GM19395 (cell line): Measurements from ENCODE around the gene CACNA1B.
"Not testable (repeated sequence)": the region's sequence is repeated elsewhere in the genome, so short reads cannot be mapped to it uniquely, and the experiment has no call there.

Source experiments
- ATAC-seq: cut with Tn5 transposase; IDR thresholded peaks from one replicate; pipeline ENCODE4 v1.9.1; 2021; ENCODE audit warnings: mild to moderate bottlenecking, moderate library complexity; ENCODE audit not compliant: unreplicated experiment

The CACNA1B gene

DNA sequence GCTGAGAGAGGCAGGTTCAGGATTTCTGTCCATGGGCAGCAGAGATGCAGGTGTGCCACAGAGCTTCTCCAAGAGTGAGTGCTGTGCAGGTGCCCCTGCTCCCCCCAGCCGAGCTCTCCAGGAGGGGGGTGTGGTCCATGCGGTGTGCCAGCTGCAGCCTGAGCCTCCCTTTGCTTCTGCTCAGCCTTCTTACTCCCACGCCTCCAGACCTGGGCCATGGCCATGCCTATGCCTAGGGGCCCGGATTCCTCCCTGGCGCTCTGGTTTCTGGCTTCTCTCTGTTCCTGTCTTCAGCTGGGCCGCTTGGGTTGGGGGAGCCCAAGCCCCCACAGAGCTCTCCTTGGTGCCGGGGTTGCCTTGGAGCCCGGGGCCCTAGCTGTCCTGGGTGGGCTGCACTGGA lies 133.3 kb downstream of the CACNA1B start:
- ATAC-seq, result no peak

- no peak for ATAC-seq
Measured at GRCh38 chr9:138011951-138012500, 134.4 kb downstream of the CACNA1B start.

DNA sequence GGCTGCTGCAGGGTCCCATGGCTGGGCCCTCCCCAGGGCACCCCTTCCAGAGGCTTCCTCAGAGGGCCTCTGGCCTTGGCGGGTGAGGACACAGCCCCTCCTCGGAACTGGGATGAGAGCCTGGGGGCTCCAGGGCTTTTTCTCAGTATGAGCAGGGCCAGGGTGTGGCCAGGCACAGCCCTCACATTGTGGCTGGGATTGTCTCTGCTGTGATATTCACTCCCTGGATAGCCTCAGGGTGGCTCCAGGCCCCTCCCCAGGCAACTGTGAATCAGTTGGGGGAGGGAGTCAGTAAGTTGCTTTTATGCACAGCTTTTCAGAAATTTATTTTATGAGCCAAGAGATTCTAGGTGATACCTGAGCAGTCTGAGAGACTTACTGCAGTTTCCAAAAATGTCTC lies 135.7 kb downstream of the CACNA1B start:
- ATAC-seq, result no peak

DNA sequence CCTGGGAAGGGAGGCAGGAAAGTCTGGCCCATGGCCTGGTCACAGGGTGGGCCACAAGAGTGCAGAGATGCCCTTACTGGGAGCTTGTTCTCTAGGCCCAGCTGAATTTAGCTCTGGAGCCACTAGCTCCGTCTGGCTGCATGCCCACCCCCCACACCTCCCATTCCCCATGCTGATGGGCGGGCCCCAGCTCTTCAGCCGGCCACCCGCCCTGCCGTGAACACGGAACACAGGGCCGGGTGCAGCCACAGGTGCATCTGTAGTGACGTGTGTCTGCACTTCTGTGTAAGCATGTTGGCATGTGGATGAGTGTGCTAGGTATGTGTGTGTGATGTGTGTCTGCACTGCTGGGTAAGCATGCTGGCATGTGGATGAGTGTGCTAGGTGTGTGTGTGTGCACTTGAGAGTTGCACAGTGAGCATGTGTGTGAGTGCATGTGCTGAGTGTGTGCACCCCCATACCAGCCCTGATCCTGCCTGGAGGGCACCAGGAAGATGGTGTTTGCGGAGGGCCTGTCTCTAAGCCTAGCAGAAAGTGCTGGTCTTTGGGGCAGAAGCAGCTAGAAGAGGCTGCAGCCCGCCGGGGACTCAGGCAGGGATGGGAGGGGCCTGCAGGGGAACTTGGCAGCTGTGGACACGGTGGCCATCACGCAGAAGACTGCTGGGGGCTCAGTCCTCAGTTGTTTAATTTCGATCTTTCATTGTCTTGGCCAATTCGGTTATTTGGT lies 136.4 kb downstream of the CACNA1B start:
- no peak for ATAC-seq

- no peak for ATAC-seq
Measured at GRCh38 chr9:138014563-138014945, 137.0 kb downstream of the CACNA1B start.

DNA sequence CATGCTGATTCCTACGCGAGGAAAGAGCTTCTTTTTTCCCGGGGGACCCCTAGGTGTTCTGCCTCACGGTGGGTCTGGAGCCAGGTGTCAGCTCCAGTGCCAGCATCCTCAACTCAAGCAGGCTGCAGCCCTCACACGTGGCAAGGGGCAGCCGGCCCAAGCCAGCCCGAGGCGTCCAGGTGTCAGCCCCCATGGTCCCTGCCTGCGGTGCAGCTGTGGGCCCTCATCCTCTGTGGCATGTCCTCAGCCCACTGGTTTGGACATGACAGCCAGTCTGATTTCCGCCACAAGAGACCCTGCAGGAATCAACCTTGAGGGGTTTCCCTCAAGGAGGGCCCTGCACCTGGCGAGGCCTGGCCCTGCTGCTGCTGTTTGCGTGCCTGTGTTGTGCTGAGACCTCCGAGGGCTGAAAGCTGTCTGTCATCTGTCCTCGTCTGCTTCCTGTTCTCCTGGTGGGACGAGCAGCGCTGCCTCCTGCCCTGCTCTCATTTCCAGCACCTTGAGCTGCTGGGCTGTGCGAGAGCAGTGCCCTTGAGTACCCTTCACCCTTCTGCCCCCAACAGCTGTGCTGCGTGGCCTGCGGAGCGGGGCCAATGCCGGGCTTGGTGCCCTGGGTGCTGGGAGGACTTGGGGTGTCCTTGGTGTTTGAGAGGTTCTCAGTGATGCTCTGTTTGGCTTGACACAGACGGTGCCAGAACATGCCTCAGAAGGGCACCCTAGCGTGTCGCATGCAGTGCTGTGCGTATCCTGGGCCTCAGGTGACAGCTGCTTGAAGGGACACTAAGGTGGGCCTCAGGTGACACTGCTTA lies 137.6 kb downstream of the CACNA1B start:
- no peak for ATAC-seq

DNA sequence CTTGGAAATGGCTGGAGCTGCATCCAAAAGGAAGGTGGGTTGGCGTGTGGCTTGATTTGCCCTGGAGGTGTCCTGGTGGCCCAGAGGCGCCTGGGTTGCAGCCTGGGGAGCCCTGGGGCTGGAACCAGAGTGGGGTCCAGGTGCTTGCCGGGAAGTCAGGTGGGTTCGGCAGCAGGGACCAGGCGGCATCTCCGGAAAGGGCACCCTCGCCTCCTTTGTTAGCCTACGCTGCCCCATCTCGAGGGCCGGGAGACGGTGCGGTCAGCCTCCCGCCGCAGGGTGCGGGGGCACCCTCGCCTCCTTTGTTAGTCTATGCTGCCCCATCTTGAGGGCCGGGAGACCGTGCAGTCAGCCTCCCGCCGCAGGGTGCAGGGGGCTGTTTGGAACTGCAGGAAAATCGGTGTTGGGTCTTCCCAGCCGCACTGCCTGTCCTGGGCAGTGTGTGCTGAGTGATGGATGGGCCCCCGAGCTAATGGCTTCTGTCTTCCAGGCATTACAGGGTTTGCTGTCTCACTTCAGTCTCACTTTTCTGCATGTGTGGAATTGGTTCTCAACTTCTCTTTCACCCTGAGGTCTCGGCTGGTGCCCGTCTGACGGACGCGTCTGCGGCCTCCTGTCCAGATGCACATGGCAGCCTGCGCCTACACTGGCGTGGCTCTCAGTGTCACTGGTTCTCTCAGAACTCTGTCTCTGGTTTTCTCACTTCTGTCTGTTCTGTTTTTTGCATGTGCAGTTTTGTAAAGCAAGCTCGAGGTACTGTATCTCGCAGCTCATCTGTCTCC lies 139.0 kb downstream of the CACNA1B start:
- no peak for ATAC-seq

DNA sequence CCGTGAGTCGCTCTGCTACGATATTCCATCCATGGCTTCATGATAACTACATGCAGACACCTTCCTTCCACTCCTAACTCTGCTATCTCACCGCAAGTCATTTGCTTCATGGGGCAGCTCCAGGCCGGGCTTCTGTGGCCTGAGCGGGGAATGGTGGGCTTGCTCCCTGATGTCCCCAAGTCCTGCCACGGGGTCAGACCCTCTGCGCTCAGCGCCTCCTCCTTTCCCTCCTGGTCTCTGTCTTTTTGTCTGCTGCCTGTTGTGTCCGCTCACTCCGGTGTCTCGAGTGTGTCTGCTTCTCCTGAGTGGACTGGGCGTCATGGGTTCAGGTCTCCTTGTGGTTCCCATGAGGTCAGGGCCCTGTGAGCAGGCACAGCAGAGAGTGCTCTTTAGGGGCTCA lies 139.6 kb downstream of the CACNA1B start:
- ATAC-seq, result no peak

GRCh38 chr9:138019514-138019913 lies 141.9 kb downstream of the CACNA1B start:
- not testable (repeated sequence) for ATAC-seq

DNA sequence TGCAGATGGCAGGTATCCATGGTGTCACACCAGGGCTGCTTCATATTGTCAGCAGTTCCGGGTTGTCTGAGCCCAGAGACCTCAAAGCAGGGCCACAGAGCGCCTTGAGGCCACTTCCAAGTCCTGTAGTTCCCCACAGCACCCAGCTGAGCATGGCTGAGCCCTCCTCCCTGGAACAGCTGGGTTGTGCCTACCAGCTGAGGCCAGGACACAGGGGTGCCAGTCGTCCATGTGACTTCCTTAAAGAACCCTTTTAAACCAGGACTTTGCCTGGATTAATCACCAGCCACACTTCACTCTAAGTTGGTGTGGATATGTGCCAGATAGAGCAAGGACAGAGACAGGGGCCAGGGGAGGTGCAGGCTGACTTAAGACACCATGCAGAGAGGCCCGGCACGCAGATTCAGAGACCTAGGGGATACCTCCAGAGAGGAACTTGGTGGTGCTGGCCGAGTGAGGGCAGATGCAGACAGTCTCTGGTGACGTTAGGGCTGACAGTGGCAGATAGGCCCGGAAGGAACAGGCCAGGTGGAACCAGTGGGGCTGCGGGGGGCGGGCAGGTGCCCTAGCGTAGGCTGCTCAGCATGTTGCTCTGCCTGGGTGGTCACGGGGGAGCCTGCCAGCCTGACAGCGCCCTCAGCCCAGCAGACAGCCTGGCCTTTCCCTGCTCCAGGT lies 142.7 kb downstream of the CACNA1B start:
- no peak for ATAC-seq

DNA sequence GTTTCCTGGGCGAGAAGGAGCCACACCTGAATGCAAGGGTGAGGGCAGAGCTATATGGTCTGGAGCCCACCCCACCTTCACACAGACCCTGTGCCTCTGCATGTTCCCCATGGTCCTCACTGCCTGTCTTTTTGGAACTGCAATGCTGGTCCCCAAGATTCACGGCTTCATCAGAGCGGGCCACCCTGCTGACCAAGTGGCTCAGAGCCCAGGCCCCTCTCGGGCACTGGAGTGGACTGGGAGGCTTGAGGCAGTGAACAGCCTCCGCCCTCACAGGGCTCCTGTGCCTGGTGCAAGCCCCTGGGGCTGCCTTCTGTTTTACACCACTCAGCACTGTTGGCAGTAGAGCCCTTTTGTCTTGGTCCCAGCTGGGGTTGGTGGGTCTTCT lies 143.2 kb downstream of the CACNA1B start:
- no peak for ATAC-seq

DNA sequence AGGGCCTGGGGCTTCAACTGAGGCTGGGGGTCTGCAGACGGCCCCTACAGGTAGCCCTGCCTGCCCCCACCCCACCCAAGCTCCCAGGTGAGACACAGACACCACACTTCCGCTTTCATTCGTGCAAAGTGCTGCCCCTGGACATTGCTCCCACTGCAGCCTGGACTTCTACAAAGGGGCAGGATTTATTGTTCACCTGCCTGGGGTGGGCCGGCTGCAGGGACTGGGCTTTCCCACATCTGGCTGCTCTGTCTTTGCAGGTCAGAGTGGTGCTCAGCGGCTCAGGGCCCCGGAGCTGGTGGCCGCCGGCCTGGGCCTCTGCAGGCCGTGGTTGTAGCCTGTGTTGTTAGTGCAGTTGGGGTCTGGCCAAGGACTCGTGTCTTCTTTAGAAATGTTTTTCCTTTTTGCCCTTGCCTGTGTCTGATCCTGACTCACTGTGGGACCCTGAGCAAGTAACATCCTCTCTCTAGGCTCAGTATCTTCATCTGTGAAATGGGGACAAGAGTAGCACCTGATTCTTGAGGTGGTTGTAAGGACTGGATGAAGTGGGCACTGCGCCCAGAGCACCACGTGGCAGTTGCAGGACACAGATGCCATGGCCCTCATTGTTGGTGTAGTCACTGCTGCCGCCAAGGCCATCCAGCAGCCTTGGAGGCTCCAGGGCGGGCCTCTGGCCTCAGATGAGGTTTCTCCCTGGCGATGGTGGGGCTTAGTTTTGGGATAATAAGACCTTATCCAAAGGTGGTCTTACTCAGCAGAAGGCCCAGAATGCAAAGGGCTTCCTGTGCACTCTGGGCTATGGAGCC lies 143.9 kb downstream of the CACNA1B start:
- ATAC-seq, result no peak

DNA sequence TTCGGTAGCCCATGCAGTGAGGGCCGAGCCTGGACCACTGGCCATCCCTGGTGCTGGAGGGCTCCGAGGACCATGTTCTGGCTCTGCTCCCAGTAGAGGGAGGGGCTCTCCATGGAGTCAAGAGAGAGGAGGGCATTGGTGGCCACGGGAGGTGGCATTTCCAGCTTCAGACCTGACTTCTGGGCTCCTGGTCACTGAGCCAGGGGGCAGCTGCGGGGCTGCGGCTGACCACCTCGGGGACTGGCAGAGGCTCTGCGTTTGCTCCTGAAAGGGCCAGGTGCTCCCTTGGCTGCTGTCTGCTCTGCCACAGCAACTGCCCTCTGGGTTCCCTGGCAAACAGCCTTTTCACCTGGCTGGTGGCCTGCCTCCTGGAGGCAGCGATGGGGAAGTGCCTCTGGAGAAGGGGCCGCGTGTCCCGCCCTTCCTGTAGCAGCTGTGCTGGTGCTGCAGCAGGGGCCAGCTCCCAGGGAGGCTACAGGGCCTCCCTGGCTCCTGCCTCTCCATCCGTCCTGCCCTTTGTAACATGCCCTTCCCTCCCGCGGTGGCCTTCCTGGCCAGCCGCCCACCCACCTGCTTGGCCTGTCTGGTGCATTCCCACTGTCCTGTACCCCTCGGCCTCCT lies 144.6 kb downstream of the CACNA1B start:
- ATAC-seq, result no peak

DNA sequence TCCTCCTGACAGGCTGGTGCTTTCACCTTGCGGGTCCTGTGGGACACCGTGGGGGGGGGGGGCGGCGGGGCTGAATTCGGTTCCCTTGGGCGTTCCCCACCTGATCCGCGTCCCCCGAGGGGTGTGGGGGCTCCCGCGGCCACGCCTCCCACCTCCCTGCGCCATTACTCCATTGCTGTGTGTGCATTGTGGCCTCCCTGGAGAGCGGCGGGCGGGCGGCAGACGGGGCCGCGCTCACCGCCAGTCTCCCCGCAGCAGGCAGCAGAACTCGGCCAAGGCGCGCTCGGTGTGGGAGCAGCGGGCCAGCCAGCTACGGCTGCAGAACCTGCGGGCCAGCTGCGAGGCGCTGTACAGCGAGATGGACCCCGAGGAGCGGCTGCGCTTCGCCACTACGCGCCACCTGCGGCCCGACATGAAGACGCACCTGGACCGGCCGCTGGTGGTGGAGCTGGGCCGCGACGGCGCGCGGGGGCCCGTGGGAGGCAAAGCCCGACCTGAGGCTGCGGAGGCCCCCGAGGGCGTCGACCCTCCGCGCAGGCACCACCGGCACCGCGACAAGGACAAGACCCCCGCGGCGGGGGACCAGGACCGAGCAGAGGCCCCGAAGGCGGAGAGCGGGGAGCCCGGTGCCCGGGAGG lies 145.3 kb downstream of the CACNA1B start:
- no peak for ATAC-seq

GRCh38 chr9:138023394-138024124 lies 146.0 kb downstream of the CACNA1B start:
- ATAC-seq, result no peak

- no peak for ATAC-seq
Measured at GRCh38 chr9:138024131-138024530, 146.5 kb downstream of the CACNA1B start.

DNA sequence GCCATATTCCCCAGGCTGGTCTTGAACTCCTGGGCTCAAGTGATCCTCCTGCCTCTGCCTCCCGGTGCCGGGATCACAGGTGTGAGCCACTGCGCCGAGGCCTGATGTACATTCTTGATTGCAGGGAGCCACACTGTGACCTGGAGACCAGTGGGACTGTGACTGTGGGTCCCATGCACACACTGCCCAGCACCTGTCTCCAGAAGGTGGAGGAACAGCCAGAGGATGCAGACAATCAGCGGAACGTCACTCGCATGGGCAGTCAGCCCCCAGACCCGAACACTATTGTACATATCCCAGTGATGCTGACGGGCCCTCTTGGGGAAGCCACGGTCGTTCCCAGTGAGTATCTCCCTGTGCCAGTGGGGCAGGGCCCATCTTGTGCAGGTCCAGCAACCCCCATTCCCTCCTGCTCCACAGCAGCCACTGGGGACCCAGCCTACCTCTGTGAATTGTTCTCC lies 147.3 kb downstream of the CACNA1B start:
- ATAC-seq, result no peak

DNA sequence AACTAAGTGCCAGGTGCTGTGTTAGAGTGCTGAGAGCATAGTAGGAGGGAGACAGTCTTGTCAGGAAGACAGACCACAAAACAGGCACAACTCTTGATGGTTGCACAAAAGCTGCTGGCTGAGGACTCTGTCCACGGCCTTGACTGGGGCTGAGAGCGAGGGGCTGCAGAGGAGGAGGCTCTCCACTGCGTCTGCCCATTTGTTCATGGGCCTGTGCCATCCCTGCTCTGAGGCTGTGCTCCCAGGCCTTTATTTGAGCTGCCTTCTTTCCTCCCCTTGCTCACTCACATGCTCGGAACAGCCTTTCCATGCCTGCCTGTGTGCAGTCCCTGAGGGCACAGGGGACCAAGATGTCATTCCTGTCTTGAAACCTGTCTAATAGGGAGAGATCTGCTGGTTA lies 147.8 kb downstream of the CACNA1B start:
- no peak for ATAC-seq
